ENCODE results near the gene PCDHB14. TPM values are rescaled to one million over a fixed set of nuclear protein-coding genes. Genes with fewer than 3 reads are reported as not detected.

The PCDHB14 gene
- total RNA-seq, 1 donor from 2014 or later = 16.5 TPM

DNA sequence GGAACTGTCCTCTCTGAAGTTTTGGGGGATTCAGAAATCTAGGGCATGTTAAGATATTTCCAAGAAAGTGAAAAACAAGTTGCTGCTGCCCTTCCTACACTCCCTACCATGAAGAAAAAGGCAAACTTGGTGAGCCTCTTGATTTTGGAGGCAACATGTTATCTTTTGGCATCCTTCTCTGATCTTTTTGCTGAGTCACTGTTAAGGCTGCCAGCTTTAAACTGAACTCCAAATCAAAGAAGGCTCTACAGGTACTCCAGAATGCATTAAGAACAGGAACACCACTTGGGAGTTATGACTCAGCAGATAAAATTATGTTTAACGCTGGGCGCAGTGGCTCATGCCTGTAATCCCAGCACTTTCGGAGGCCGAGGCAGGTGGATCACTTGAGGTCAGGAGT, 46.1 kb downstream of the PCDHB14 start:
- H3K9me3 Mint-ChIP-seq (ENCODE audit: unreplicated experiment) = peaks cover 16% of the 10 kb centered on the region
- TF ChIP-seq, protein P1, sequence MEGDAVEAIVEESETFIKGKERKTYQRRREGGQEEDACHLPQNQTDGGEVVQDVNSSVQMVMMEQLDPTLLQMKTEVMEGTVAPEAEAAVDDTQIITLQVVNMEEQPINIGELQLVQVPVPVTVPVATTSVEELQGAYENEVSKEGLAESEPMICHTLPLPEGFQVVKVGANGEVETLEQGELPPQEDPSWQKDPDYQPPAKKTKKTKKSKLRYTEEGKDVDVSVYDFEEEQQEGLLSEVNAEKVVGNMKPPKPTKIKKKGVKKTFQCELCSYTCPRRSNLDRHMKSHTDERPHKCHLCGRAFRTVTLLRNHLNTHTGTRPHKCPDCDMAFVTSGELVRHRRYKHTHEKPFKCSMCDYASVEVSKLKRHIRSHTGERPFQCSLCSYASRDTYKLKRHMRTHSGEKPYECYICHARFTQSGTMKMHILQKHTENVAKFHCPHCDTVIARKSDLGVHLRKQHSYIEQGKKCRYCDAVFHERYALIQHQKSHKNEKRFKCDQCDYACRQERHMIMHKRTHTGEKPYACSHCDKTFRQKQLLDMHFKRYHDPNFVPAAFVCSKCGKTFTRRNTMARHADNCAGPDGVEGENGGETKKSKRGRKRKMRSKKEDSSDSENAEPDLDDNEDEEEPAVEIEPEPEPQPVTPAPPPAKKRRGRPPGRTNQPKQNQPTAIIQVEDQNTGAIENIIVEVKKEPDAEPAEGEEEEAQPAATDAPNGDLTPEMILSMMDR (IDR thresholded peaks at IDR 0.05; ENCODE audit: partially characterized antibody, unreplicated experiment) = no peak
- no peak for DNase-seq
- no peaks in the 10 kb centered on the region for H3K4me1 Mint-ChIP-seq (ENCODE audit: low read depth, unreplicated experiment)
- H3K4me3 Mint-ChIP-seq (ENCODE audit: unreplicated experiment) = no peak overlapping the region
- peaks cover 53% of the 10 kb centered on the region for H3K36me3 Mint-ChIP-seq (ENCODE audit: unreplicated experiment)
- no peak overlapping the region for H3K27ac Mint-ChIP-seq (ENCODE audit: unreplicated experiment)
- H3K27me3 Mint-ChIP-seq (ENCODE audit: unreplicated experiment) = peaks cover 2% of the 10 kb centered on the region

DNA sequence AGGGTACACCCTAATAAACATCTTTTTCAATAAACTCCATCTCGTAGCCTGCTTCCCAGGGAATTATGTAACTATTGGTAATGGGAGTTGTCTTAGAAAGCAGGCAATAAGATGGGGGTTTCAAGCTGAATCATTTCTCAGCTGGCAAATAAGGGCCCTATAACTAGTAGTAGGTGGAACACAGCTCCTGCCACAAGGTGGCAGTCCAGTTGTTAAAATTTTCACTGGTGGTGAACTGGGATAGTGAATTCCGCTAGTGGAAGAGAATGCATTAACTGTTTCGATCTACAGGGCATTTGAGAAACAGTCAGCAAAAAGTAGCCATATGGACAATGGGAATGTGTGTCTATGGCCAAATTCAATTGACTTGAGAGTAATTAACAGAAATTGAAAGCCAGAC, 49.8 kb downstream of the PCDHB14 start:
- H3K4me1 Mint-ChIP-seq (ENCODE audit: low read depth, unreplicated experiment) = no peaks in the 10 kb centered on the region
- no peaks in the 10 kb centered on the region for H3K27me3 Mint-ChIP-seq (ENCODE audit: unreplicated experiment)
- TF ChIP-seq, protein P1 (IDR thresholded peaks at IDR 0.05; ENCODE audit: partially characterized antibody, unreplicated experiment) = no peak
- no peak overlapping the region for H3K4me3 Mint-ChIP-seq (ENCODE audit: unreplicated experiment)
- H3K27ac Mint-ChIP-seq (ENCODE audit: unreplicated experiment) = no peak overlapping the region
- DNase-seq = no peak
- peaks cover 4% of the 10 kb centered on the region for H3K9me3 Mint-ChIP-seq (ENCODE audit: unreplicated experiment)
- H3K36me3 Mint-ChIP-seq (ENCODE audit: unreplicated experiment) = peaks cover 40% of the 10 kb centered on the region

Other genes with a start within 250 kb of the PCDHB14 start
- gene PCDHB1, start 172.0 kb upstream of the PCDHB14 start, total RNA-seq (ENCODE audit: unreplicated experiment) = not detected
- 103 TPM for gene PCDHB2, start 128.7 kb upstream of the PCDHB14 start, total RNA-seq (ENCODE audit: unreplicated experiment)
- gene PCDHB3, start 122.9 kb upstream of the PCDHB14 start, total RNA-seq (ENCODE audit: unreplicated experiment) = 36.9 TPM
- 7.8 TPM for gene PCDHB4, start 101.5 kb upstream of the PCDHB14 start, total RNA-seq (ENCODE audit: unreplicated experiment)
- gene PCDHB5, start 88.1 kb upstream of the PCDHB14 start, total RNA-seq (ENCODE audit: unreplicated experiment) = 72.2 TPM
- gene PCDHB6, start 73.3 kb upstream of the PCDHB14 start, total RNA-seq (ENCODE audit: unreplicated experiment) = 7.2 TPM
- gene PCDHB7, start 50.7 kb upstream of the PCDHB14 start, total RNA-seq (ENCODE audit: unreplicated experiment) = 3.4 TPM
- 19.8 TPM for gene PCDHB8, start 45.6 kb upstream of the PCDHB14 start, total RNA-seq (ENCODE audit: unreplicated experiment)
- gene PCDHB16, start 41.0 kb upstream of the PCDHB14 start, total RNA-seq (ENCODE audit: unreplicated experiment) = 20.1 TPM
- 12.2 TPM for gene PCDHB9, start 36.2 kb upstream of the PCDHB14 start, total RNA-seq (ENCODE audit: unreplicated experiment)
- 17.7 TPM for gene PCDHB10, start 31.0 kb upstream of the PCDHB14 start, total RNA-seq (ENCODE audit: unreplicated experiment)
- 10.6 TPM for gene PCDHB11, start 23.7 kb upstream of the PCDHB14 start, total RNA-seq (ENCODE audit: unreplicated experiment)
- gene PCDHB12, start 14.6 kb upstream of the PCDHB14 start, total RNA-seq (ENCODE audit: unreplicated experiment) = 14.4 TPM
- 12.7 TPM for gene PCDHB13, start 9.4 kb upstream of the PCDHB14 start, total RNA-seq (ENCODE audit: unreplicated experiment)
- 29.5 TPM for gene PCDHB15, start 22.1 kb downstream of the PCDHB14 start, total RNA-seq (ENCODE audit: unreplicated experiment)
- gene SLC25A2, start 80.7 kb downstream of the PCDHB14 start, total RNA-seq (ENCODE audit: unreplicated experiment) = 1.9 TPM
- 89.4 TPM for gene TAF7, start 97.4 kb downstream of the PCDHB14 start, total RNA-seq (ENCODE audit: unreplicated experiment)
- gene PCDHGA1, start 107.2 kb downstream of the PCDHB14 start, total RNA-seq (ENCODE audit: unreplicated experiment) = 4.6 TPM
- gene PCDHGA2, start 115.4 kb downstream of the PCDHB14 start, total RNA-seq (ENCODE audit: unreplicated experiment) = 3.0 TPM
- gene PCDHGA3, start 120.5 kb downstream of the PCDHB14 start, total RNA-seq (ENCODE audit: unreplicated experiment) = 10.4 TPM
- 9.6 TPM for gene PCDHGB1, start 126.8 kb downstream of the PCDHB14 start, total RNA-seq (ENCODE audit: unreplicated experiment)
- gene PCDHGA4, start 131.7 kb downstream of the PCDHB14 start, total RNA-seq (ENCODE audit: unreplicated experiment) = 8.2 TPM
- 8.9 TPM for gene PCDHGB2, start 136.7 kb downstream of the PCDHB14 start, total RNA-seq (ENCODE audit: unreplicated experiment)
- 4.6 TPM for gene PCDHGA5, start 140.8 kb downstream of the PCDHB14 start, total RNA-seq (ENCODE audit: unreplicated experiment)
- gene PCDHGB3, start 146.9 kb downstream of the PCDHB14 start, total RNA-seq (ENCODE audit: unreplicated experiment) = 6.2 TPM
- gene PCDHGA6, start 150.5 kb downstream of the PCDHB14 start, total RNA-seq (ENCODE audit: unreplicated experiment) = 6.3 TPM
- gene PCDHGA7, start 159.4 kb downstream of the PCDHB14 start, total RNA-seq (ENCODE audit: unreplicated experiment) = 4.2 TPM
- 40.8 TPM for gene PCDHGB4, start 164.4 kb downstream of the PCDHB14 start, total RNA-seq (ENCODE audit: unreplicated experiment)
- 7.2 TPM for gene PCDHGA8, start 169.3 kb downstream of the PCDHB14 start, total RNA-seq (ENCODE audit: unreplicated experiment)
- gene PCDHGB5, start 174.6 kb downstream of the PCDHB14 start, total RNA-seq (ENCODE audit: unreplicated experiment) = 9.3 TPM
- gene PCDHGA9, start 179.4 kb downstream of the PCDHB14 start, total RNA-seq (ENCODE audit: unreplicated experiment) = 5.5 TPM
- gene PCDHGB6, start 184.7 kb downstream of the PCDHB14 start, total RNA-seq (ENCODE audit: unreplicated experiment) = 59.8 TPM
- 16.6 TPM for gene PCDHGA10, start 189.6 kb downstream of the PCDHB14 start, total RNA-seq (ENCODE audit: unreplicated experiment)
- gene PCDHGB7, start 194.3 kb downstream of the PCDHB14 start, total RNA-seq (ENCODE audit: unreplicated experiment) = 38.6 TPM
- 12.5 TPM for gene PCDHGA11, start 197.7 kb downstream of the PCDHB14 start, total RNA-seq (ENCODE audit: unreplicated experiment)
- gene PCDHGA12, start 207.2 kb downstream of the PCDHB14 start, total RNA-seq (ENCODE audit: unreplicated experiment) = 6.1 TPM

All from glutamatergic neuron (in vitro differentiated cells).